Duodenal mucosa (tissue), 2 donors: Measurements from ENCODE around the gene ARRDC2.

Experiments
- H3K27ac ChIP-seq: one replicate; pipeline ENCODE4 v1.7.0; 2013; ENCODE audit warnings: low read depth, low read length
- H3K27me3 ChIP-seq, 2 donors: one replicate each; pipeline ENCODE4 v1.7.0; 2013; ENCODE audit warnings: low read length in 2 of 2, control low read depth in 1 of 2; ENCODE audit not compliant: insufficient read depth in 2 of 2, control insufficient read depth in 1 of 2
- H3K36me3 ChIP-seq, 2 donors: one replicate each; pipeline ENCODE4 v1.7.0; 2013; ENCODE audit warnings: low read length in 2 of 2, control low read depth in 1 of 2; ENCODE audit not compliant: insufficient read depth in 2 of 2, control insufficient read depth in 1 of 2
- H3K4me1 ChIP-seq, 2 donors: one replicate each; pipeline ENCODE4 v1.7.0; 2013; ENCODE audit warnings: low read length in 2 of 2, control low read depth in 1 of 2; ENCODE audit not compliant: insufficient read depth in 2 of 2, control insufficient read depth in 1 of 2
- H3K4me3 ChIP-seq, 2 donors: one replicate each; pipeline ENCODE4 v1.7.0; 2013; ENCODE audit warnings: low read length in 2 of 2, low read depth in 1 of 2
- H3K9ac ChIP-seq, 2 donors: one replicate each; pipeline ENCODE4 v1.7.0; 2013; ENCODE audit warnings: low read length in 2 of 2, low read depth in 1 of 2
- H3K9me3 ChIP-seq, 2 donors: one replicate each; pipeline ENCODE4 v1.7.0; 2013; ENCODE audit warnings: low read length in 2 of 2, control low read depth in 1 of 2; ENCODE audit not compliant: control insufficient read depth in 1 of 2

Gene ARRDC2

DNA sequence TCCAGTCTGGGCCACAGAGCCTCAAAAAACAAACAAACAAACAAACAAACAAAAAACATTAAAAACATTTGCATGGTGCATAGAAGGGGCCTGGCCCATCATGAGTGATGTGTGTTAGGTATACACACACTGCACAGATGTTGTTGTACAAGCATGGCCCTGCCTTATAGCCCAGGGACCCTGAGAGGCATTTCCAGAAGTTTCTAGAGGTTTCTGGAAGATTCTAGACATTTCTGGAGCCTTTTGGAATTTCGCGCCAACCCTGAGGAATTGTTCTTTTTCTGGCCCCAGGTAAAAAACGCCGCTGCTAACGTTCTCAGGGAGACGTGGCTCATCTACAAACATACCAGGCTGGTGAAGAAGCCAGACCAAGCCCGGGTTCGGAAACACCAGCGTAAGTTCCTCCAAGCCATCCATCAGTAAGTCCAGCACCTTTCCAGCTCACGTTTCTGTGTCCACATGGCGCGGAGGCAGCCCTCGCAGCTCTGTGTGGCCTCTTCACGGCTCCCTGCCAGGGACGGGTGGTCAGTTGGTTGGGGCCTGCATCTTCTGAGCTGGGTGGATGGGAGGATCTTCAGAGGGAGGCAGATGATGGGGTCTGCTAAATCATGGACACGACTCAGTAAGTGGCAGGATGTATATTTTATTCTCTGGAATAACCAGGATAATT is 18.4 kb upstream of the ARRDC2 start:
- Histone ChIP-seq H3K4me1 (no peaks in the 10 kb centered on the region), H3K4me3 (no peak overlapping the region), H3K36me3 (no peaks in the 10 kb centered on the region), H3K9me3 (no peaks in the 10 kb centered on the region), H3K9ac (no peak overlapping the region), H3K27ac (no peak overlapping the region), H3K27me3 (no peaks in the 10 kb centered on the region)

DNA sequence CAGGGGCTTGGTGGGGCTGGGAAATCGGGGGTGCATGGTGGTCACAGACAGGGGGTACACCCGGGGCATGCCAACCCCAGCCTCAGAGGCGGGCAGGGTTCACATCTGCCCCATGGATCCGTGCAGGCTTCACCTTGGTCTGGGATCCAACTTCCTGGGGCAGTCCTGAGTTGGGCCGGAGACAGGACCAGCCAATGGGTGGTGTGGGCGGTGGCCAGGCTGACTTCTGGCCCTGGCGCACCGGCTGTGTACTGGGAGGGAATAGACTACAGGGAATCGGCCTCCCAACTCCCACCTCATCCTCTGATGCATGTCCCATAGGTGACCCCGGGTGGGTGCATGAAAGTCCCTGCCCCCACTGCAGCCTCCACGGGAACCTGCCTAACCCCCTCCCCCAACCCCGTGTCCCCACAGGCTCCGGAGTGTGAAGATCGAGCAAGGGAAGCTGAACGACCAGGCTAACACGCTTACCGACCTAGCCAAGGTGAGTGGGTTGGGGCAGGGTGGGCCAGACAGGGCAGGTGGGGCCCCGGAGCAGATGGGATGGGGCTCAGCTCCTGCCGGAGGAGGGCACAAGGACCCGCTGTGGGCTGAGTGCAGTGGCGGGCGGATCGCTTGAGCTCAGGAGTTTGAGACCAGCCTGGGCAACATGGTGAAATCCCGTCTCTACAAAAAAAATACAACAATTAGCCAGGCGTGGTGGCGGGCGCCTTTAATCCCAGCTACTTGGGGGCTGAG is 14.7 kb upstream of the ARRDC2 start:
- no peak overlapping the region for H3K9ac ChIP-seq
- no peaks in the 10 kb centered on the region for H3K36me3 ChIP-seq
- no peak overlapping the region for H3K4me3 ChIP-seq
- no peak overlapping the region for H3K27ac ChIP-seq
- H3K9me3 ChIP-seq, result no peaks in the 10 kb centered on the region
- H3K27me3 ChIP-seq, result no peaks in the 10 kb centered on the region
- no peaks in the 10 kb centered on the region for H3K4me1 ChIP-seq

DNA sequence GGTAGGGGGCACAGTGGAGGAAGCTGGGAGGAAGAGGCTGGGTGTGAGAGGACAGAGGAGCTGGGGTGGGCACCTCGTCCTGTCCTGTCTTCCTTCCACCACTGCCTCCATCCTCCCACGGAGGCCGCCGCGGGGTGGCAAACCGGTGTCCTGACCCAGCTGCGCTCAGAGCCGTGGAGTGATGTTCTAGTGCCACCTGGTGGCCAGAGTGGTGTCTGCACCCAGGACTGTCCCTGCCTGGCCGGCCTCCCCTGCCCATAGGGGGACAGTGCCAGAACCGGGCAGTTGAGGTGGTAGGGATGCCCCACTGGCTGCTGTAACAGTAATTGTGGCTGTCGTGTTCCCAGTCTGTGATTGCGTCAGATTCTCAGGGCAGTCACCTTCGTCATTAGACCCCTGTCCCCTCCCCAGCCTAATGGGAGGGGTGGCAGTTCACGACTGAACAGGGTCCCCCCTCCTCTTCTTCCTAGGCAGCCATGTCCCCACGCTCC is 11.1 kb upstream of the ARRDC2 start:
- Histone ChIP-seq H3K9ac (no peak overlapping the region), H3K9me3 (no peaks in the 10 kb centered on the region), H3K27ac (no peak overlapping the region), H3K27me3 (no peaks in the 10 kb centered on the region), H3K4me1 (peaks cover under 1 to 2% of the 10 kb centered on the region in 2 donors), H3K4me3 (no peak overlapping the region), H3K36me3 (no peaks in the 10 kb centered on the region)

DNA sequence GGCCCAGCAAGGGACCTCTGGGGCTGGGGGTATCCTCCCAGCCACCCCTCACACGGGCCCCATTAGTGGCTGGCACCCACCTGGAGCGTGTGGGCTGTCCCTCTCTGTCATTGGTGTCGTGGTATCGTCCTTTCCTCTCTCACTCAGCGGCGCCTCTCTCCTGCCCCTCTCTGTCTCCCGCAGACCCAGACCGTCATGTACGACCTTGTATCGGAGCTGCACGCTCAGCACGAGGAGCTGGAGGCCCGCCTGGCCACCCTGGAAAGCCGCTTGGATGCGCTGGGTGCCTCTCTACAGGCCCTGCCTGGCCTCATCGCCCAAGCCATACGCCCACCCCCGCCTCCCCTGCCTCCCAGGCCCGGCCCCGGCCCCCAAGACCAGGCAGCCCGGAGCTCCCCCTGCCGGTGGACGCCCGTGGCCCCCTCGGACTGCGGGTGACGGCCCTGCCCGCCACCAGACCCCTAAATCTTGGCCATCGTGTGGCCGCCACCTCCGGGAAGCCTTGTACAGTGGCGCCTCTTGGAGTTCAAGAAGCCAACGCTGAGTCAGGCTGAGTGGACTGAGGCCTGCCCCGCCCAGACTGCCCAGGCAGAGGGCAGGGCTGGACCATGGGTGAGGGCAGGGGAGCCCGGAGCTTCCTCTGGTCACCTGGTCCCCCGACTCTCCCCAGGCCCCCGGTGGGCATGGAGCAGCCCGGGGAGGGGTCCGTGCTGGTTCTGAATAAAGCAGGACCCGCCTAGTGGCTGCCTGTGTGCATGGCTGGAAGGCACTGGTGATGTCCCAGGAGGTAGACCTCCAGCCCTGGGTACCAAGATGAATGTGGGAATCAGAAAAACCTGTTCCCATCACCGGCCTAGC is 9.8 kb upstream of the ARRDC2 start:
- Histone ChIP-seq H3K4me3 (no peak overlapping the region), H3K36me3 (no peaks in the 10 kb centered on the region), H3K27ac (no peak overlapping the region), H3K4me1 (peaks cover 4 to 6% of the 10 kb centered on the region in 2 donors), H3K27me3 (no peaks in the 10 kb centered on the region), H3K9me3 (no peaks in the 10 kb centered on the region), H3K9ac (no peak overlapping the region)

DNA sequence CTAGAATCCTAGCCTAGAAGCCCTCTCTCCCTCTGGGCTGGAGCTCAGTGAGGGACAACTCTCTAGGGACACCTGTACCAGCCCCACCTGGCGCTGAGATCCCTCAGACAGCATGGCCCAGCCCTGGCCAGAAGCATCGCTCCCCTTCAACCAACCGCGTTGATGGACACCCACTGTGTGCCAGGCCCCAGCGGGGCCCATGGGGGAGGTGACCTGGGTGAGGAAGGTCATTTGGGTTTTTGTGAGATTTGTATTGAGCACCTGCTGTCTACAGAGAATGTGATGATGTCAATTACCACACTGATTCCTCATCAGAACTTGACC is 9.2 kb upstream of the ARRDC2 start:
- H3K36me3 ChIP-seq, result no peaks in the 10 kb centered on the region
- H3K4me1 ChIP-seq, result peaks cover 4 to 6% of the 10 kb centered on the region in 2 donors
- H3K4me3 ChIP-seq, result no peak overlapping the region
- H3K9ac ChIP-seq, result no peak overlapping the region
- no peak overlapping the region for H3K27ac ChIP-seq
- H3K9me3 ChIP-seq, result no peaks in the 10 kb centered on the region
- H3K27me3 ChIP-seq, result no peaks in the 10 kb centered on the region

GRCh38 chr19:17999684-18000479 is 8.1 kb upstream of the ARRDC2 start:
- H3K4me3 ChIP-seq, result no peak overlapping the region
- H3K36me3 ChIP-seq, result no peaks in the 10 kb centered on the region
- peaks cover 4 to 6% of the 10 kb centered on the region in 2 donors for H3K4me1 ChIP-seq
- peak overlapping the region; percentile 20 for H3K27ac ChIP-seq
- H3K9ac ChIP-seq, result no peak overlapping the region
- H3K27me3 ChIP-seq, result no peaks in the 10 kb centered on the region
- H3K9me3 ChIP-seq, result no peaks in the 10 kb centered on the region

GRCh38 chr19:18000480-18000914 is 7.5 kb upstream of the ARRDC2 start:
- Histone ChIP-seq H3K4me3 (peak overlapping the region in 1 of 2 donors; percentile 64), H3K9me3 (no peaks in the 10 kb centered on the region), H3K4me1 (peaks cover 4 to 6% of the 10 kb centered on the region in 2 donors), H3K36me3 (no peaks in the 10 kb centered on the region), H3K9ac (no peak overlapping the region), H3K27ac (peak overlapping the region; percentile 20), H3K27me3 (no peaks in the 10 kb centered on the region)

DNA sequence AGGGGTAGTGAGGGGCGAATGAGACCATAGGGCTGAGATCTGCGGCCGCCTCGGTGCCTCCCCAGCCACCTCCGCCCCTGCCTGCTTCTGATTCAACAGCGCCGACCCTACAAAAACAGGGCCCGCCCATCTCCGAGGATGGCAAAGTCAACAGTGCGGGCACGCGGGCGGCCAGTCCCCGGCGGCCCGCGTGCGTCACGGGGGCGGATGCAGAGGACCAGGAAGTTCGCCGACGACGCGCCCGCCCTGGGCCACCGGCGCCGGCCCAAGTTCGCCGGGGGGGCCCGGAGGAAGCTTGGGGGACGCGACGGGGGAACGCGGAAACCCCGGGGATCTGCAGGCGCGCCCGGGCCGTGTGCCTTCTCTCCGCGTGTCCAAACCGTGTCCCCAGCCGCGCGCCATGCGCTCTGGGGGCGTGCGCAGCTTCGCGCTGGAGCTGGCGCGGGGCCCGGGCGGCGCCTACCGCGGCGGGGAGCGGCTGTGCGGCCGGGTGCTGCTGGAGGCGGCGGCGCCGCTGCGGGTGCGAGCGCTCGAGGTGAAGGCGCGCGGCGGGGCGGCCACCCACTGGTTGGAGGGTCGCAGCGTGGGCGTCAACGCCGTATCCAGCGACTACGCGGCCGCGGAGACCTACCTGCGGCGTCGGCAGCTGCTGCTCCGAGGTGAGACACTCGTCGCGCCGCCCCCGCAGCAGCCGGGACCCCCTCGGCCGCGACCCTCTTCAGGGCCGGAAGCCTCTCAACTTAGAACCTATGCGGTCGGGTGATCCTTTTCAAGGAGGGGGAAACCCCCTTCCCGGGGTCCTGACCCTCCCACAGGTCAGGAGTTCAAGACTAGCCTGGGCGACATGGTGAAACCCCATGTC is 6.8 kb upstream of the ARRDC2 start:
- H3K4me3 ChIP-seq, result peak overlapping the region; percentile 64 to 74
- no peaks in the 10 kb centered on the region for H3K36me3 ChIP-seq
- H3K27me3 ChIP-seq, result no peaks in the 10 kb centered on the region
- H3K9ac ChIP-seq, result peak overlapping the region; percentile 69 to 73
- H3K4me1 ChIP-seq, result peaks cover 4 to 6% of the 10 kb centered on the region in 2 donors
- peak overlapping the region; percentile 56 for H3K27ac ChIP-seq
- no peaks in the 10 kb centered on the region for H3K9me3 ChIP-seq

DNA sequence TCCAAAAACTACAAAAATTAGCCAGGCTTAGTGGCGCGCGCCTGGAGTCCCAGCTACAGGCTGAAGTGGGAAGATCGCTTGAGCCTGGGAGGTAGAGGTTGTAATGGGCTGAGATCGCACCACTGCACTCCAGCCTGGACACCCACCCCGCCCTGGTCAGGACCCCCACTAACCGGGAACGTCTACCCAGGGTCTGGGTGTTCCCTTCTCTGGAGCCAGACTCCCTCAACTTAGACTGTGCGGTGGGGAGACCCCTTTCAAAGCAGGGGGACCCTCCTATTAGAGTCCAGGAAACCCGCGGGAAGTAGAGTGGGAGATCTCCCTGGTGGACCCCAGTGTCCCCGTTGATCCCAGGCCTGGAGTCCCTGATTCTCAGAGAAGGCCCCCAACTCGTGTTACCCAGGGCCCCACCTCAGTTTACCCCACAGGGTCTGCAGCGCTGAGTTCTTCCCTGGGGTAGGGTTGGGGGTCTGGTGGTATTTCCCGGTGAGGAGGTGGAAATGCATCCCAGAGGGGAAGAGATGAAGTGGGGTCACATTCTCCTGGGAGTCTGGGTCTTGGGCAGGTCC is 6.1 kb upstream of the ARRDC2 start:
- H3K27ac ChIP-seq, result peak overlapping the region; percentile 56
- no peaks in the 10 kb centered on the region for H3K27me3 ChIP-seq
- no peaks in the 10 kb centered on the region for H3K36me3 ChIP-seq
- peak overlapping the region; percentile 69 to 73 for H3K9ac ChIP-seq
- peak overlapping the region; percentile 64 to 74 for H3K4me3 ChIP-seq
- H3K4me1 ChIP-seq, result peaks cover 4 to 6% of the 10 kb centered on the region in 2 donors
- H3K9me3 ChIP-seq, result no peaks in the 10 kb centered on the region
